Measurements from ENCODE around the gene SBF2.

- TF ChIP-seq, protein P1, sequence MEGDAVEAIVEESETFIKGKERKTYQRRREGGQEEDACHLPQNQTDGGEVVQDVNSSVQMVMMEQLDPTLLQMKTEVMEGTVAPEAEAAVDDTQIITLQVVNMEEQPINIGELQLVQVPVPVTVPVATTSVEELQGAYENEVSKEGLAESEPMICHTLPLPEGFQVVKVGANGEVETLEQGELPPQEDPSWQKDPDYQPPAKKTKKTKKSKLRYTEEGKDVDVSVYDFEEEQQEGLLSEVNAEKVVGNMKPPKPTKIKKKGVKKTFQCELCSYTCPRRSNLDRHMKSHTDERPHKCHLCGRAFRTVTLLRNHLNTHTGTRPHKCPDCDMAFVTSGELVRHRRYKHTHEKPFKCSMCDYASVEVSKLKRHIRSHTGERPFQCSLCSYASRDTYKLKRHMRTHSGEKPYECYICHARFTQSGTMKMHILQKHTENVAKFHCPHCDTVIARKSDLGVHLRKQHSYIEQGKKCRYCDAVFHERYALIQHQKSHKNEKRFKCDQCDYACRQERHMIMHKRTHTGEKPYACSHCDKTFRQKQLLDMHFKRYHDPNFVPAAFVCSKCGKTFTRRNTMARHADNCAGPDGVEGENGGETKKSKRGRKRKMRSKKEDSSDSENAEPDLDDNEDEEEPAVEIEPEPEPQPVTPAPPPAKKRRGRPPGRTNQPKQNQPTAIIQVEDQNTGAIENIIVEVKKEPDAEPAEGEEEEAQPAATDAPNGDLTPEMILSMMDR (IDR thresholded peaks at IDR 0.05) = no peak
- TF ChIP-seq POLR2A (IDR thresholded peaks at IDR 0.05) (no peak), POLR2AphosphoS5 (IDR thresholded peaks at IDR 0.05) (no peak), EP300 (IDR thresholded peaks at IDR 0.05) (no peak)
Measured at GRCh38 chr11:10267821-10268220, 26.2 kb downstream of the SBF2 start.
